HEK293T (cell line): ENCODE data around the gene ZNF316.

Experiments
- BHLHE40 ChIP-seq: fragments of 450-650 bp; IDR thresholded peaks from 2 replicates; pipeline ENCODE4 v1.6.1; 2016; ENCODE audit warnings: mild to moderate bottlenecking, moderate library complexity, borderline replicate concordance
- CTBP1 ChIP-seq: fragments of 450-650 bp; IDR thresholded peaks from 2 replicates; pipeline ENCODE4 v1.6.1; 2016; ENCODE audit warnings: borderline replicate concordance
- ELF4 ChIP-seq: fragments of 450-650 bp; IDR thresholded peaks from 2 replicates; pipeline ENCODE4 v1.6.1; 2017; ENCODE audit warnings: antibody characterized with exemption
- FOXK2 ChIP-seq: fragments of 450-650 bp; IDR thresholded peaks from 2 replicates; pipeline ENCODE4 v1.6.1; 2016; ENCODE audit warnings: mild to moderate bottlenecking
- FOXM1 ChIP-seq: fragments of 450-650 bp; IDR thresholded peaks from 2 replicates; pipeline ENCODE4 v1.6.1; 2017; ENCODE audit warnings: mild to moderate bottlenecking, borderline replicate concordance
- LEF1 ChIP-seq: fragments of 450-650 bp; IDR thresholded peaks from 2 replicates; pipeline ENCODE4 v1.6.1; 2017; ENCODE audit warnings: mild to moderate bottlenecking, borderline replicate concordance
- NFRKB ChIP-seq: fragments of 450-650 bp; IDR thresholded peaks from 2 replicates; pipeline ENCODE4 v1.6.1; 2016; ENCODE audit warnings: mild to moderate bottlenecking, moderate library complexity
- SP1 ChIP-seq: fragments of 450-650 bp; IDR thresholded peaks from 2 replicates; pipeline ENCODE4 v1.6.1; 2017
- SUZ12 ChIP-seq: fragments of 450-650 bp; IDR thresholded peaks from 2 replicates; pipeline ENCODE4 v1.6.1; 2016; ENCODE audit warnings: mild to moderate bottlenecking
- TARDBP ChIP-seq: fragments of 450-650 bp; IDR thresholded peaks from 2 replicates; pipeline ENCODE4 v1.6.1; 2016
- ZNF384 ChIP-seq: fragments of 450-650 bp; IDR thresholded peaks from 2 replicates; pipeline ENCODE4 v1.6.1; 2016
- TF ChIP-seq, protein P1 (sequence below): fragments of 450-650 bp; IDR thresholded peaks from 2 replicates; pipeline ENCODE4 v1.6.1; 2016

DNA sequence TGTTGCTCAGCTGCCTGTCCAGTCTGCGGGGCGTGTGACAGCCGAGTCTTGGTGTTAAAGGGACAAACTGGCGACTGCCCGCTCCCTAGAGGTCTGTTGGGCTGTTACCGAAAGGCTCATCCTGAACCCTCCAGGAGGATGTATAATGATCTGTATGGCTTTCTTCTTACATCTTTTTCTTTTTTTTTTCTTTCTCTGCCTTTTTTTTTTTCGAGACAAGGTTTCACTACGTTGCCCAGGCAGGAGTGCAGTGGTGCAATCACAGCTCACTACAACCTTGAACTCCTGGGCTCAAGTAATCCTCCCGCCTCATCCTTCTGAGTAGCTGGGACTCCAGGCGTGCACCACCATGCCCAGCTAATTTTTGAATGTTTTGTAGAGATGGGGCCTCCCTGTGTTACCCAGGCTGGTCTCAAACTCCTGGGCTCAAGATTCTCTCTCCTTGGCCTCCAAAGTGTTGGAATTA, 46.4 kb upstream of the ZNF316 start:
- TF ChIP-seq CTBP1 (no peak), FOXK2 (no peak), TARDBP (no peak), ELF4 (no peak), ZNF384 (no peak), LEF1 (no peak), SP1 (no peak), BHLHE40 (no peak), FOXM1 (no peak), SUZ12 (no peak), NFRKB (no peak)
- TF ChIP-seq, protein P1, sequence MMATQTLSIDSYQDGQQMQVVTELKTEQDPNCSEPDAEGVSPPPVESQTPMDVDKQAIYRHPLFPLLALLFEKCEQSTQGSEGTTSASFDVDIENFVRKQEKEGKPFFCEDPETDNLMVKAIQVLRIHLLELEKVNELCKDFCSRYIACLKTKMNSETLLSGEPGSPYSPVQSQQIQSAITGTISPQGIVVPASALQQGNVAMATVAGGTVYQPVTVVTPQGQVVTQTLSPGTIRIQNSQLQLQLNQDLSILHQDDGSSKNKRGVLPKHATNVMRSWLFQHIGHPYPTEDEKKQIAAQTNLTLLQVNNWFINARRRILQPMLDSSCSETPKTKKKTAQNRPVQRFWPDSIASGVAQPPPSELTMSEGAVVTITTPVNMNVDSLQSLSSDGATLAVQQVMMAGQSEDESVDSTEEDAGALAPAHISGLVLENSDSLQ = no peak
